ENCODE measurements around the gene B3GAT2.

- TF ChIP-seq CTCF (IDR thresholded peaks at IDR 0.05) (no peak), POLR2A (IDR thresholded peaks at IDR 0.05) (no peak), POLR2AphosphoS5 (IDR thresholded peaks at IDR 0.05) (no peak)
Observed at GRCh38 chr6:70849348-70850069, 107.4 kb downstream of the B3GAT2 start.
